Liver (tissue), 3 donors: ENCODE results near the gene PTPRN2.

Experiments
- CTCF ChIP-seq: fragments of 150-350 bp; IDR thresholded peaks from 2 replicates; pipeline ENCODE4 v1.5.1; 2017; ENCODE audit warnings: improper control_type of control experiment, low read depth, low read length; ENCODE audit not compliant: missing input control
- EGR1 ChIP-seq, 2 donors: IDR thresholded peaks; 2 replicates each; pipeline ENCODE4 v1.6.1; 2016 to 2018; ENCODE audit warnings: antibody characterized with exemption in 2 of 2, low read depth in 2 of 2
- GABPA ChIP-seq, 2 donors: IDR thresholded peaks in 1 of 2; conservative IDR thresholded peaks in 1 of 2; 2 replicates each; pipeline ENCODE4 v1.6.1; 2016; ENCODE audit warnings: antibody characterized with exemption in 2 of 2, mild to moderate bottlenecking in 1 of 2, moderate library complexity in 1 of 2
- JUND ChIP-seq, 2 donors: IDR thresholded peaks; 2 replicates each; pipeline ENCODE4 v1.6.1; 2016; ENCODE audit warnings: antibody characterized with exemption in 2 of 2
- SP1 ChIP-seq: IDR thresholded peaks from 2 replicates; pipeline ENCODE4 v1.6.1; 2018; ENCODE audit warnings: antibody characterized with exemption, mild to moderate bottlenecking
- TAF1 ChIP-seq: conservative IDR thresholded peaks from 2 replicates; pipeline ENCODE4 v1.6.1; 2016; ENCODE audit warnings: antibody characterized with exemption, mild to moderate bottlenecking
- YY1 ChIP-seq: IDR thresholded peaks from 2 replicates; pipeline ENCODE4 v1.6.1; 2016; ENCODE audit warnings: antibody characterized with exemption, mild to moderate bottlenecking
- TF ChIP-seq, protein P1 (sequence below): IDR thresholded peaks from 2 replicates; pipeline ENCODE4 v1.6.1; 2016; ENCODE audit warnings: antibody characterized with exemption
- TF ChIP-seq, protein P2 (sequence below): IDR thresholded peaks from 2 replicates; pipeline ENCODE4 v1.6.1; 2016; ENCODE audit warnings: antibody characterized with exemption, mild to moderate bottlenecking
- donor health status: healthy.
- donor health status: healthy.

DNA sequence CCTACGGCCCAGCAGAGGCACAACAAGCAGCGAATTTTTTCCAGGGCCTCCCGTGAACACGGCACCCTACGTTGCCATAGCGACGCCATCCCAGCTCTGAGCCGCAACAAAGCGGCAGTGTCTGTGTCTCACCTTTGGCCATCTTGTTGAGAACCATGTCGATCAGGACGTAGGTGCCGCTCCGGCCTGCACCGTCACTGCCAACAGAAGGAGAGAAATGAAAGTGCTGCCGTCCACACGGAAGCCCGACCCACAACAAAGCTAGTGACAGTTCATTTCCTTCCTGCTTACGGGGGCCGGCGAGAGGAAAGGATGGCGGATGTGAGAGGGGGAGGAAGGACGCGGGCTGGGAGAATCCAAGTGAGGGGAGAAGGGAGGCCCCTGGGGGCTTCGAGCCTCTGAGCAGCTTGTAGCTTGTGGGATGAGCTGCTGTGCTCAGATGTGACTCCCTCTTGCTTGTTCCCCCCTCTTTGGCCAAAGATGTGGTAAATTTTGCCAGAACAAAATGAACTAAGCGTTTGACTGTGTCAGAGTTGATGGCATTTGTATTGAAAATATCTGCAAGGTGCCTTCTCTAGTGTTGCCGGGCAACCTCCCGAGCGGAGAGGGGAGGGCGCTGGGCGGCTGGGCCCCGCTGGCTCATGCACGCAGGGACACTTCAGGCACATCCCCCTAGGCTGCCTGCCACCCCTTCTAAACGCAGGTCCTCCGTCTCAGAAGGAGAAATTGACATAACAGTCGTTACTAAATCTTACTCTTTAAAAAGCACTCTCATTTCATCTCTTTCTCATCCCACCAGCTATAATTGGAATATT, 1018.6 kb downstream of the PTPRN2 start:
- TF ChIP-seq GABPA (IDR thresholded peaks at IDR 0.05 in 1 of 2, conservative IDR thresholded peaks at IDR 0.05 in 1 of 2) (no peak), EGR1 (IDR thresholded peaks at IDR 0.05; ENCODE audit: low read depth in 2 of 2) (no peak), CTCF (no peak), YY1 (no peak), TAF1 (no peak), SP1 (no peak), JUND (IDR thresholded peaks at IDR 0.05) (no peak)
- TF ChIP-seq, protein P1, sequence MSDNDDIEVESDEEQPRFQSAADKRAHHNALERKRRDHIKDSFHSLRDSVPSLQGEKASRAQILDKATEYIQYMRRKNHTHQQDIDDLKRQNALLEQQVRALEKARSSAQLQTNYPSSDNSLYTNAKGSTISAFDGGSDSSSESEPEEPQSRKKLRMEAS, result no peak
- TF ChIP-seq, protein P2, sequence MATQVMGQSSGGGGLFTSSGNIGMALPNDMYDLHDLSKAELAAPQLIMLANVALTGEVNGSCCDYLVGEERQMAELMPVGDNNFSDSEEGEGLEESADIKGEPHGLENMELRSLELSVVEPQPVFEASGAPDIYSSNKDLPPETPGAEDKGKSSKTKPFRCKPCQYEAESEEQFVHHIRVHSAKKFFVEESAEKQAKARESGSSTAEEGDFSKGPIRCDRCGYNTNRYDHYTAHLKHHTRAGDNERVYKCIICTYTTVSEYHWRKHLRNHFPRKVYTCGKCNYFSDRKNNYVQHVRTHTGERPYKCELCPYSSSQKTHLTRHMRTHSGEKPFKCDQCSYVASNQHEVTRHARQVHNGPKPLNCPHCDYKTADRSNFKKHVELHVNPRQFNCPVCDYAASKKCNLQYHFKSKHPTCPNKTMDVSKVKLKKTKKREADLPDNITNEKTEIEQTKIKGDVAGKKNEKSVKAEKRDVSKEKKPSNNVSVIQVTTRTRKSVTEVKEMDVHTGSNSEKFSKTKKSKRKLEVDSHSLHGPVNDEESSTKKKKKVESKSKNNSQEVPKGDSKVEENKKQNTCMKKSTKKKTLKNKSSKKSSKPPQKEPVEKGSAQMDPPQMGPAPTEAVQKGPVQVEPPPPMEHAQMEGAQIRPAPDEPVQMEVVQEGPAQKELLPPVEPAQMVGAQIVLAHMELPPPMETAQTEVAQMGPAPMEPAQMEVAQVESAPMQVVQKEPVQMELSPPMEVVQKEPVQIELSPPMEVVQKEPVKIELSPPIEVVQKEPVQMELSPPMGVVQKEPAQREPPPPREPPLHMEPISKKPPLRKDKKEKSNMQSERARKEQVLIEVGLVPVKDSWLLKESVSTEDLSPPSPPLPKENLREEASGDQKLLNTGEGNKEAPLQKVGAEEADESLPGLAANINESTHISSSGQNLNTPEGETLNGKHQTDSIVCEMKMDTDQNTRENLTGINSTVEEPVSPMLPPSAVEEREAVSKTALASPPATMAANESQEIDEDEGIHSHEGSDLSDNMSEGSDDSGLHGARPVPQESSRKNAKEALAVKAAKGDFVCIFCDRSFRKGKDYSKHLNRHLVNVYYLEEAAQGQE, result no peak
